Upper lobe of left lung (tissue), 4 donors: ENCODE data around the gene APBB2.

Source experiments
- CTCF ChIP-seq, 6 experiments: fragments of 450-650 bp in 4 of 6; fragments of 200-600 bp in 2 of 6; sonication (generic) in 2 of 6; IDR thresholded peaks; one replicate each; pipeline ENCODE4 v1.5.1; 2016 to 2019; ENCODE audit warnings: antibody characterized with exemption in 6 of 6
- EP300 ChIP-seq, 4 donors: sonication (generic); formaldehyde crosslinking; IDR thresholded peaks; one replicate each; pipeline ENCODE4 v1.5.1; 2017; ENCODE audit warnings: antibody characterized with exemption in 4 of 4, control low read depth in 2 of 4
- POLR2A ChIP-seq, 4 donors: fragments of 450-650 bp; IDR thresholded peaks; one replicate each; pipeline ENCODE4 v1.5.1; 2016 to 2017; ENCODE audit warnings: antibody characterized with exemption in 4 of 4, mild to moderate bottlenecking in 2 of 4

- TF ChIP-seq CTCF (IDR thresholded peaks at IDR 0.05) (no peak), EP300 (IDR thresholded peaks at IDR 0.05) (no peak), POLR2A (IDR thresholded peaks at IDR 0.05) (no peak)
Measured at GRCh38 chr4:41241919-41242318, 27.6 kb upstream of the APBB2 start.
